ENCODE data around the gene HMMR.
"Not testable (repeated sequence)": the region's sequence is repeated elsewhere in the genome, so short reads cannot be mapped to it uniquely, and the experiment has no call there.

HMMR gene

GRCh38 chr5:163509291-163509951 is 49.0 kb downstream of the HMMR start:
- FAIRE-seq, result no peak

DNA sequence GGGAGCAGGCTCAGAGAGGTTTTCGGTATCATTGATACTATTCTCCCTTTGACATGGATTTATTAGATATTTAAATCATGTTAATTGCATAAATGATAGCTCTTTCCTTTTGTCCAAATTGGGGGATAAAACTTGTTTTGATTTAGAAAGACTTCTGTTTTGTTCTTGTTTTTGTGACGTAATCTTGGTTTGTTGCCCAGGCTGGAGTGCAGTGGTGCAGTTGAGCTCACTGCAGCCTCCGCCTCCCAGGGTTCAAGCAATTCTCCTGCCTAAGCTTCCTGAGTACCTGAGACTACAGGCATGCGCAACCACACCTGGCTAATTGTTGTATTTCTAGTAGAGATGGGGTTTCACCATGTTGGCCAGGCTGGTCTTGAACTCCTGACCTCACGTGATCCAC is 52.1 kb downstream of the HMMR start:
- no peak for FAIRE-seq

- no peak for FAIRE-seq
Observed at GRCh38 chr5:163525096-163525495, 64.7 kb downstream of the HMMR start.

GRCh38 chr5:163529698-163530097 is 69.3 kb downstream of the HMMR start:
- no peak for FAIRE-seq

GRCh38 chr5:163531272-163531671 is 70.8 kb downstream of the HMMR start:
- no peak for FAIRE-seq

DNA sequence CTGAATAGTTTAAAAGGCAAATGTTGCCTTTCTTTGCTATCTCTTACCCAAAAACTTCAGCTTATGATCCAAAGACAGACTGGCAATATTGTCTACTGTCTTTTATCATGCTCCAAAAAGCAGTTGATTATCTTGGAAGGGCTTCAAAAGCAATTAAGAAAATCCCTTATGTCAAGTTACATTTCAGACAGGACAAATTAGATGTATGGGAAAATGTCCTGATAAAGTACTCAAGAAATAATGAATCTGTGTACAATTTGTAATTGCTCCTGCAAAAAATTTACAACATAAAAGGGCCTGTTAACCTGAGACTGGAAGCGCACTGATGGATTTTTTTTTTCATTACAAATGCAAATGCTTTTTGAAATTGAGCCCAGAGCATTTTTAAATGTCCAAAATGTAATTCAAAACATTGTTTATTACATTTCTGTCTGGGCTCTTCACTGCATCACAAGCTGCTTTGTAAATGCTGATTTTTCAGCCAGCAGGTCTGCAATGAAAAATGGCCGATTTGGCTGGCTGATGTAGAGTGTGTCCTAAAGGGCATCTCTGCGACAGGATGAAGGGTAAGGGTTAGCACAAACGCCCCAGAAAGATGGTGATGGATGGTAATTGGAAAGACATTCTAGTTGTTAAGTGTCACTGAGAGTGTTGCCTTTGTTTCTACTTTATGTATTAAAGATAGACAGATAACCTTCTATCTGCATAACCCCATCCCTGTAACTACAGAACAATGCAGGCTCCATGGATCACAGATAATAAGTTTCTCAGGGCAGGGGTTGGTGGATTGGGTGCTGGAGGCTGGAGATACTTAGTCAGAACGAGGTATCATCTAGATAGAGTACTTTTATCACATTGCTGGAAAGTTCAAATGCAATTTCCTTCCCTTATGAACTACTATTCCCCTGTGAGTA is 72.0 kb downstream of the HMMR start:
- no peak for FAIRE-seq

DNA sequence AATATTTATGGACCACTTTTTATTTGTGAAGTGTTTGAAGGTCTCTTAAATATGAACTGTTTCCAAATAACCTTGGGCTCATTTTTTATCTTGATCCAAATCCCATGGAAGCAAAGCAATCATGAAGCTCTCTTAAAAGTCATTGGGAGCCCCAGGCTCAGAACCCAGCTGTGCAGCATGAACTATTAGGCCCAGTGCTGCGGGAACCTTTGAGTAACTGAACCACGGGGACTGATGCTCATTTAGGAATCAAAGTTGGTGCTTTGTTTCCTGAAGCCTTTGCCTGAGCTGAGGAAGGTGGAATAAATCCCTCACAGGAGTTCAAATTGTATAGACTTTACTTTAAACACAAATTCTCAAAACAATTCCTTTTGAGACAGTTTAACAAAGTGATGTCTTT is 72.8 kb downstream of the HMMR start:
- no peak for FAIRE-seq

- no peak for FAIRE-seq
Observed at GRCh38 chr5:163534492-163535094, 74.2 kb downstream of the HMMR start.

GRCh38 chr5:163535290-163535689 is 74.9 kb downstream of the HMMR start:
- FAIRE-seq, result no peak

- not testable (repeated sequence) for FAIRE-seq
Observed at GRCh38 chr5:163536442-163536841, 76.0 kb downstream of the HMMR start.

DNA sequence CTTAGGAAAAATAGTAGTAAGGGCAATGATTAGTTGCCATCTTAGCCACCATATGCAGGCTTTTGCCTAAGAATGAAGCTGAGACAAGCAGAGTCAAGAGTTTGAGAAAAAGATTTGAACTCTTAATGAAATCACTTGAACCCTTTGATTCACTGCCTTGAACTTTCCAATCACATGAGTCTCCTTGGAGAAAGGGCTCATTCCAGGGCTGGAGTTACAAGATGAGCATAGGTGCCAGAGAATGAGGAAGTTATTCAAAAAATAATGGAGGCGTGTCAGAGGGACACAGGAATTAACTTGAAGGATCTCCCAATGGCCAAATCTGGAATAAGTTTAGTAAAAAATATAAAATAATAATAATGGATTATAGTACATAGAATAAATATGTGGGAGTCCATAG is 80.3 kb downstream of the HMMR start:
- no peak for FAIRE-seq

All from colon (tissue), 2 donors.